DMS153 treated with DMSO at 0.1 percent for 48 hours (cell line): ENCODE data around the gene RNF187.

Experiments used
- DNase-seq: peaks from one replicate; lab custom pipeline; 2025; ENCODE audit not compliant: unreplicated experiment; lab: John Stamatoyannopoulos, UW

Gene RNF187

DNA sequence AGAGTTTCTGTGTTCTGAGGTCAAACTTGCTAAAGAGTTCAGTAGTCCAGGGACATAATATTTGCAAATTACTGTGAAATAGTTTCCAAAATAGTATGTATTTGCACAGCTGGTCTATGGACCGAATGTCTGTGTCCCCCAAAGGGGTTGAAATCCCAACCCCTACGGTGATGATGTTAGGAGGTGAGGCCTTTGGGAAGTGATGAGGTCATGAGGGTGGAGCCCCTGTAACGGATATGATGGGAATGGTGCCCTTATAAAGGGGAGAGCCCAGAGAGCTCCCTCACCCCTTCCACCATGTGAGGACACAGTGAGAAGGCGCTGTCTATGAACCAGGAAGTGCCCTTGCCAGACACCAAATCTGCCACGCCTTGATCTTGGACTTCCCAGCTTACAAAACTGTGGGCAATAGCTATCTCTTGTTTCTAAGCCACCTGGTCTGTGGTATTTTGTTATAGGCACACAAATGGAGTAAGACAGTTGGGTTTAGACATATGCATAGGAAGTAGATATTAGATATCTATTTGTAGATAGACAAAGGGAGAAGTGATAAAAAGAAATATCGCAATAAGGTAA lies 21.7 kb downstream of the RNF187 start:
- no peak for DNase-seq

- DNase-seq, result no peak
Measured at GRCh38 chr1:228510101-228510802, 23.1 kb downstream of the RNF187 start.

- no peak for DNase-seq
Measured at GRCh38 chr1:228510803-228511413, 23.7 kb downstream of the RNF187 start.

DNA sequence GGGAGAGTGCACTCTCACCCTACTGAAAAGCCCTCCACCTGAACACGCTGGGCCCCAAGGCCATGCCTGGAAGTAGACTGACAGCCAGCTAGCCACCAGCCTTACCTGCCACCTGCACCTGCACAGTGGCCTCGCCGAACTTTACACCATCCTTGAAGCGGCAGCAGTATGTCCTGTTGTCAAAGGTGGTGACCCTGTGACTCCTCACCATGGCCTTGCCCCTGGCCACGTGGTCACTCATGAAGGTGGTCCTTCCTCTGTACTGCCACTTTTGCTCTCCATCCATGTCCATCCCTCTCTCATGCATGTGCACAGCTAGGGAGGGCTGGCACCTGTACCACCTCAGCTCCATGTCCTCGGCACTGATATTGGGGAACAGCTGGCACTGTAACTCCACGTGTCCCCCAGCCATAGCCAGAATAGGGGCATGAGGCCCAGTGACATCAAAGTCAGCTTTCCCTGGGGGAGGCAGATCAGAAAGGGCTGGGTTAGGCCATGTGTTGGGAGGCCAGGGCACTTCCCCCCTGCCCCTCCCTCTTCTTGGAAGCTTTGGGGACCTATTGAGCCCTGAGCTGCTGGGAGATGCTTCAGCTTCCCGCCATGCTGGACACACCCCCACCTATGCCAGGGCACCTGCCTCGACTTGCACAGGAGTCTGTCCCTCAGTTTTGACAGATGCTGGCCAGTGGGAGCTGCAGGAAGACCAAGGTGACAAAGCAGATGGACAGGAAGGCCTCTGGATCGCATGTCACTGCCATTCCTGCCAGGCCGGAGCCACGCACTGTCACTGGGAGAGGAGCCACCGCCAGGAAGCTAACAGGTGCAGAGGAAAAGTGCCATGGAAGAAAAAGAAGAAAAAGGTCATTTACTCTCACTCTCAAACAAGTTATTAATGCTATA lies 24.6 kb downstream of the RNF187 start:
- no peak for DNase-seq

GRCh38 chr1:228512781-228513198 lies 25.6 kb downstream of the RNF187 start:
- no peak for DNase-seq

DNA sequence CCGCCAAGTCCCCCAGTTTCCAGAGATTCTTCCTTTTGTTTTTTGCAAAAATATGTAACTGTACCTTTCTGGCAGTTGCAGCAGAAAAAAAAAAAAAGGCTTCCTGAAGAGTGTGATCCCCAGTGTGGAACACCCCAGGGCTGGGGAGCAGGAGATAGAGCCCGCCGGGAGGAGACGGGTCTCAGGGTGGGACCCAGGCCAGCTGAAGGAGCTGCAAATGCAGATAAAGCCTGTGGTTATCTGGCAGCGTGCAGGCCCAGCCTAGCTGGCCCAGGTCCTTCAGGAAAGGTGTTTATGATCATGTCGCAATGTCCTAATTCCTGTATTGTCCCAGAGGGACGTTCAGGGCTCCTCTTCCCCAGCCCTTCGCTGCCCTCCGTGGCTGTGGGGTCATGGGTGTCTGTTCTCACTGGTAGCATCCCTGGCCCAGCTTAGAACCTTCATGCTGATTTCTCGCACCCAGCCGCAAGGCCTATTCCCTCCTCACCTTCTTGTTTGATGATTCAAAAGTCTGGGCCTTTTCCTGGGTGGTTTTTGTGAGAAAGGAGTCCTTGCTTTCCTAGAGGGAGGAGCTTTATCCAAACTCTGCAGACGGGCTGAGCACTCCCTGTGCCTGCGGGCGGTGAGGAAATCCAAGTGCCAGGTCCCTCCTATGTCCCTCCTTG lies 26.2 kb downstream of the RNF187 start:
- DNase-seq, result no peak

DNA sequence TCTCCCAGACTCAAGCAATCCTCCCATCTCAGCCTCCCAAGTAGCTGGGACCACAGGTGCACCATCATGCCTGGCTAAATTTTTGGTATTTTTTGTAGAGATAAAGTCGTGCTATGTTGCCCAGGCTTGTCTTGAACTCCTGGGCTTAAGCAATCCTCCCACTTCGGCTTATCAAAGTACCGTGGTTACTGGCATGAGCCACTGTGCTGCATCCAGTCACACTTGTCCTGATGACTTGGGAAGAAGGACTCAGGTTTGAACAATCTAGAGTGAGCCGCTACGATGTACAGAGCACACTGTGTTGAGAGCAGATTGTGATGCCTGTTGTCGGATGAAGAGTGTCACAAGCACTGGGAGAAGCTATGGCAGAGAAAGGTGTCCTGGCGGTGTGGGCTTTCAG lies 27.2 kb downstream of the RNF187 start:
- DNase-seq, result no peak

DNA sequence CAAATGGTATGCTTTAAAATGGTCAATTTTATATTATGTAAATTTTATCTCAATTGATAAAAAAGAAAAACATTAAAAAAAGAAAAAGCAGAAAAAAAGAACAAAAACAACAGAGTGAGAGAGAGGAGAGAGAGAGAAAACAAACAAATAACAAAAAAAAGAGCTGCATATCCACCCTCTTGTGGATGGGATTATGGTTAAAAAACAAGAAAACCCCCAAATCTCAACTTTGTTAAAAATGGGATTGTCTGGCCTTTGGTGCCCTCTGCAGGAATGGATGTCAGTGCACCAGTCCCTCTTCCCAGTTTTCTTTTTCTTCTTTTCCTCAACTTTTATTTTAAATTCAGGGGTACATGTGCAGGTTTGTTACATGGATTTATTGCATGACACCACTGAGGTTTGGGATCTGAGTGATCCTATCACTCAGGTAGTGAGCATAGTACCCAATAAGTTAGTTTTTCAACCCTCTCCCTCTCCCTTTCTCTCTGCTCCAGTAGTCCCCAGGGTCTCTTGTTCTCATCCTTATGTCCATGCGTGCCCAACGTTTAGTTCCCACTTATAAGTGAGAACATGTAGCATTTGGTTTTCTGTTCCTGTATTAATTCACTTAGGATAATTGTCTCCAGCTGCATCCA lies 28.1 kb downstream of the RNF187 start:
- DNase-seq, result peak; percentile 25

GRCh38 chr1:228517655-228518054 lies 30.5 kb downstream of the RNF187 start:
- no peak for DNase-seq

DNA sequence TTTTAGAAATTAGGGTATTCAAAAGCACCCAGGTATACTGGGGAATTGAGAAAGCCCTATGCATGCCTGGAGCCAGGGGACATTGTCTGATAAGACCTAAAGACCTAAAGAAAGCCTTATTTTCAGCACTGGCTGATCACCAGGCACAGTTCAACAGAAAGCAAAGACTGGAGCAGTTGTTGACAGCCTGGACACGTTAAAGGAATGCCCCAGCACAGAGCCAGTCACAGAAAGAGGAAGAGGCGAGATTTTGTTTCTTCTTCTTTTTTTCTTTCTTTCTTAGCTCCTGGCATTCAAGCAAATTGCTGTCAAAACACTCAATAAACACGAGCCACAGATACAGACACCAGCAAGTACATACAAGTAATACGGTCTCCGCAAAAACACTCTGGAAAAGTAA lies 40.4 kb downstream of the RNF187 start:
- DNase-seq, result no peak

- DNase-seq, result no peak
Measured at GRCh38 chr1:228528612-228529011, 41.4 kb downstream of the RNF187 start.

- no peak for DNase-seq
Measured at GRCh38 chr1:228530086-228530758, 43.0 kb downstream of the RNF187 start.

GRCh38 chr1:228530951-228531731 lies 44.0 kb downstream of the RNF187 start:
- DNase-seq, result no peak

GRCh38 chr1:228538831-228539230 lies 51.6 kb downstream of the RNF187 start:
- no peak for DNase-seq

GRCh38 chr1:228540161-228540917 lies 53.2 kb downstream of the RNF187 start:
- DNase-seq, result no peak

DNA sequence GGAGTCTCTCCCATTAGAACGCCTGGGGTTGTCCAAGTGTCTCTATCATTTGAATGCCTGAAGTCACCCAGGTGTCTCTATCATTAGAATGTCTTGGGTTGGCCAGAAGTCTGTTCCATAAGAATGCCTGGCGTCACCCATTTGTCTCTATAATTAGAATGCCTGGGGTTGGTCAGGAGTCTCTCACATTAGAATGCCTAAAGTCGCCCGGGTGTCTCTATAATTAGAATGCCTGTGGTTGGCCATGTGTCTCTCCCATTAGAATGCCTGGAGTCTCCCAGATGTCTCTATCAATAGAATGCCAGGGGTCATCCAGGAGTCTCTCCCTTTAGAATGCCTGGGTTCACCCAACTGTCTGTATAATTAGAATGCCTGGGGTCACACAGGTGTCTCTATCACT lies 54.5 kb downstream of the RNF187 start:
- DNase-seq, result no peak

DNA sequence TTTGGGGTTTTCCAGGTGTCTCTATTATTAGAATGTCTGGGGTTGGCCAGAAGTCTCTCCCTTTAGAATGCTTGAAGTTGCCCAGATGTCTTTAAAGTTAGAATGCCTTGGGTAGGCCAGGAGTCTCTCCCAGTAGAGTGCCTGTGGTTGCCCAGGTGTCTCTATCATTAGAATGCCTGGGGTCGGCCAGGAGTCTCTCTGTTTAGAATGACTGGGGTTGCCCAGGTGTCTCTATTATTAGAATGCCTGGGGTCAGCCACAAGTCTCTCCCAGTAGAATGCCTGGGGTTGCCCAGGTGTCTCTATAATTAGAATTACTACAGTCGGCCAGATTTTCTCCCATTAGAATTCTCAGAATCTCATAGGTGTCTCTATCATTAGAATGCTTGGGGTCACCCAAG lies 55.2 kb downstream of the RNF187 start:
- no peak for DNase-seq

DNA sequence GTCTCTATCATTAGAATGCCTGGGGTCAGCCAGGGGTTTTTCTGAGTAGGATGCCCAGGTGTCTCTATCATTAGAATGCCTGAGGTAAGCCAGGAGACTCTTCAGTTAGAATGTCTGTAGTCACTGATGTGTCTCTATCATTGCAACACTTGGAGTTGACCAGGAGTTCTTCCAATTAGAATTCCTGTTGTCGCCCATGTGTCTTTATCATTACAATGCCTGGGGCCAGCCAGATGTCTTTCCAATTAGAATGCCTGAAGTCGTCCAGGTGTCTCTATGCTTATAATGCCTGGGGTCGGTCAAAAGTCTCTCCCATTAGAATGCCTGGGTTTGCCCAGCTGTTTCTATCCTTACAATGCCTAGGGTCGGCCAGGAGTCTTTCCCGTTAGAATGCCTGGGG lies 55.8 kb downstream of the RNF187 start:
- DNase-seq, result no peak

DNA sequence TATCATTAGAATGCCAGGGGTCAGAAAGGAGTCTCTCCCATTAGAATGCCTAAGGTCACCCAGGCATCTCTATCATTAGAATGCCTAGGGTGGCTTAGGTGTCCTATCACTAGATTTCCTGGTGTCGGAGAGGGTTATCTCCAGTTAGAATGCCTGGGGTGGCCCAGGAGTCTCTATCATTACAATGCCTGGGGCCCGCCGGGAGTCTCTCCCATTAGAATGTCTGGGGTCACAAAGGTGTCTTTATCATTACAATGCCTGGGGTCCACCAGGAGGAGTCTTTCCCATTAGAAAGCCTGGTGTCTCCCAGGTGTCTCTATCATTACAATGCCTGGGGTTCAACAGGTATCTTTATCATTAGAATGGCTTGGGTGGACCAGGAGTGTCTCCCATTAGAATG lies 56.2 kb downstream of the RNF187 start:
- no peak for DNase-seq
